Ectodermal cell (in vitro differentiated cells): ENCODE data around the gene GPRC5B.
A peak's percentile ranks its signal among the peaks of the same experiment; 100 is the strongest.

ENCODE experiments used
- H3K27ac ChIP-seq: 2 replicates; pipeline ENCODE4 v1.7.0; 2013; ENCODE audit warnings: mild to moderate bottlenecking, low read depth, low read length; ENCODE audit not compliant: insufficient read depth, poor library complexity, severe bottlenecking
- H3K27me3 ChIP-seq: 2 replicates; pipeline ENCODE4 v1.7.0; 2013; ENCODE audit warnings: mild to moderate bottlenecking, low read length; ENCODE audit not compliant: insufficient read depth, control insufficient read depth, poor library complexity, severe bottlenecking
- H3K36me3 ChIP-seq: one replicate; pipeline ENCODE4 v1.7.0; 2013; ENCODE audit warnings: low read length; ENCODE audit not compliant: control insufficient read depth, insufficient read depth
- H3K4me1 ChIP-seq: one replicate; pipeline ENCODE4 v1.7.0; 2013; ENCODE audit warnings: low read length; ENCODE audit not compliant: control insufficient read depth, insufficient read depth
- H3K4me3 ChIP-seq: 2 replicates; pipeline ENCODE4 v1.7.0; 2013; ENCODE audit warnings: low read depth, low read length, control low read depth; ENCODE audit not compliant: insufficient read depth
- H3K9me3 ChIP-seq: 2 replicates; pipeline ENCODE4 v1.7.0; 2013; ENCODE audit warnings: mild to moderate bottlenecking, low read length, moderate library complexity; ENCODE audit not compliant: control insufficient read depth
- WGBS, 2 experiments: methylation state at CpG; one replicate each; pipeline ENCODE4 v1.1.7; 2013; ENCODE audit warnings: missing lambda C conversion rate in 2 of 2; 5-methylcytosine and 5-hydroxymethylcytosine counted together

GPRC5B gene

DNA sequence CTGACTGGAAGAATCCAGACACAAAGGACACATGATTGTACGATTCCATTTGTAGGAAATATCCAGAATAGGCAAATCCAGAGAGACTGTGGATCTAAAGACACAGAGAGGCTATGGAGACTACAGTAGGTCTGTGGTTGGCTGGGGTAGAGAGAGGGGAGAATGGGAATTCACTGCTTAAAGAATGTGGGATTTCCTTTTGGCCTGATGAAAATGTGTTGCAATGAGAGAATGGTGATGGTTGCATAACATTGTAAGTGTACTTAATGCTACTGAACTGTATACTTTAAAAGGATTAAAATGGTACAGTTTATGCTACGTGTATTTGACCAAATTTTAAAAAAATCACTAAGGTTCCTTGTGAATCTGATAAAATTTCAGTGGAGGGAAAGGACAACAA is 62.1 kb downstream of the GPRC5B start:
- H3K36me3 ChIP-seq: no peaks in the 10 kb centered on the region
- H3K27me3 ChIP-seq: no peaks in the 10 kb centered on the region
- no peak overlapping the region for H3K27ac ChIP-seq
- H3K9me3 ChIP-seq: no peaks in the 10 kb centered on the region
- H3K4me1 ChIP-seq: no peaks in the 10 kb centered on the region
- WGBS, 2 experiments: 92 to 99% methylated on average over 2 of the region's 2 CpGs
- no peak overlapping the region for H3K4me3 ChIP-seq

- H3K36me3 ChIP-seq: no peaks in the 10 kb centered on the region
- H3K27ac ChIP-seq: no peak overlapping the region
- no peak overlapping the region for H3K4me3 ChIP-seq
- no peaks in the 10 kb centered on the region for H3K27me3 ChIP-seq
- no peaks in the 10 kb centered on the region for H3K9me3 ChIP-seq
- WGBS, 2 experiments: 88 to 93% methylated on average over 7 of the region's 7 CpGs
- H3K4me1 ChIP-seq: no peaks in the 10 kb centered on the region
Observed at GRCh38 chr16:19817875-19818274, 66.8 kb downstream of the GPRC5B start.

DNA sequence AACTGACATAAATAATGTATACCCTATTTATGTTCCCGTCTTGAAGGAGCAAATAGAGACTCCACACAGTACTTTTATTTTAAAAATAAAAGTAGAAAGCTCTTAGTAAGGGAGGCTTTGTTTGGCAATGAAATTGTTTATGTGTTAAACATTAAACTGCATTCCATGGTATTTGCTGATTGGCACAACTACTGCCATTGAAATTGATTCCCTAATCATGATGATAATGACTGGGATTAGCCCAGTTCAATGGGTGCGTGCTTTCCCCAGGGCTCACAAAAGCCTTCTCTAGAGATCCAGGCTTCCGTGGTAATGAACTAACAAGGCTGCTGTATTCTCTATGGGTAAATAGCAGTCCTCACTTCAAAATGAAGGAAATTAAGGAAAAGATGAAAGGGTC is 67.5 kb downstream of the GPRC5B start:
- Histone ChIP-seq H3K36me3 (no peaks in the 10 kb centered on the region), H3K27me3 (no peaks in the 10 kb centered on the region), H3K4me3 (no peak overlapping the region), H3K9me3 (no peaks in the 10 kb centered on the region), H3K4me1 (no peaks in the 10 kb centered on the region), H3K27ac (no peak overlapping the region)
- WGBS, 2 experiments: 75 to 79% methylated on average over 2 of the region's 3 CpGs

DNA sequence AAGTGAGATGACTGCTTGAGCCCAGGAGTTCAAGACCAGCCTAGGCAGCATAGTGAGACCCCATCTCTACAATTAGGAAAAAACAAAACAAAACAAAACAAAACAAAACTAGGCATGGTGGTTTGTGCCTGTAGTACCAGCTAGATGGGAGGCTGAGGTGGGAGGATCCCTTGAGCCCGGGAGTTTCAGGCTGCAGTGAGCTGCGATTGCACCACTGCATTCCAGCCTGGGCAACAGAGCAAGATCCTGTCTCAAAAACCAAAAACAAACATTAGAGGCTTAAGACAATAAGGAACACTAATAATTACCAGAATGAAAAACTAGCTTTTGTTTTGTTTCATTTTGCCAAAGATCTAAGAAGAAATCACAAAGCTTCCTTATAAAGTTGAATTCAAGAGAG is 69.2 kb downstream of the GPRC5B start:
- no peaks in the 10 kb centered on the region for H3K36me3 ChIP-seq
- H3K9me3 ChIP-seq: no peaks in the 10 kb centered on the region
- WGBS, 2 experiments: 97 to 98% methylated on average over 2 of the region's 2 CpGs
- no peak overlapping the region for H3K27ac ChIP-seq
- H3K4me1 ChIP-seq: no peaks in the 10 kb centered on the region
- H3K4me3 ChIP-seq: no peak overlapping the region
- H3K27me3 ChIP-seq: no peaks in the 10 kb centered on the region

DNA sequence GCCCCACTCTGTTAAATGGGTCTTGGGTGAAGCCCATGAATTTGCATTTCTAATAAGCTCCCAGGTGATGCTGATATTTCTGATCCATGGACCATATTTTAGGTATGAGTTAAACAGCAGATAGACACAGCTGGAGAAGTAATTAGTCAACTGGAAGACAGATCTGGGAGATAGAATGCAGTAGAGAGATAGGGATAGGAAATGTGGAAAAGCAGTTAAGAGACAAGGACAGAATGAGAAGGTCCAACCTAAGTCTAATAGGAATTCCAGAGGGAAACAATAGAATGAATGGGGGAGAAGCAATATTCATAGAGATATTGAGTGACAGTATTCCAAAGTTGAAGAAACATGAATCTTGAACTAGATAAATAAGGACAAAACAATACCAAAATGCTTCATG is 71.7 kb downstream of the GPRC5B start:
- H3K27ac ChIP-seq: no peak overlapping the region
- H3K4me3 ChIP-seq: no peak overlapping the region
- H3K27me3 ChIP-seq: no peaks in the 10 kb centered on the region
- H3K9me3 ChIP-seq: no peaks in the 10 kb centered on the region
- peaks cover 4% of the 10 kb centered on the region for H3K4me1 ChIP-seq
- no peaks in the 10 kb centered on the region for H3K36me3 ChIP-seq

DNA sequence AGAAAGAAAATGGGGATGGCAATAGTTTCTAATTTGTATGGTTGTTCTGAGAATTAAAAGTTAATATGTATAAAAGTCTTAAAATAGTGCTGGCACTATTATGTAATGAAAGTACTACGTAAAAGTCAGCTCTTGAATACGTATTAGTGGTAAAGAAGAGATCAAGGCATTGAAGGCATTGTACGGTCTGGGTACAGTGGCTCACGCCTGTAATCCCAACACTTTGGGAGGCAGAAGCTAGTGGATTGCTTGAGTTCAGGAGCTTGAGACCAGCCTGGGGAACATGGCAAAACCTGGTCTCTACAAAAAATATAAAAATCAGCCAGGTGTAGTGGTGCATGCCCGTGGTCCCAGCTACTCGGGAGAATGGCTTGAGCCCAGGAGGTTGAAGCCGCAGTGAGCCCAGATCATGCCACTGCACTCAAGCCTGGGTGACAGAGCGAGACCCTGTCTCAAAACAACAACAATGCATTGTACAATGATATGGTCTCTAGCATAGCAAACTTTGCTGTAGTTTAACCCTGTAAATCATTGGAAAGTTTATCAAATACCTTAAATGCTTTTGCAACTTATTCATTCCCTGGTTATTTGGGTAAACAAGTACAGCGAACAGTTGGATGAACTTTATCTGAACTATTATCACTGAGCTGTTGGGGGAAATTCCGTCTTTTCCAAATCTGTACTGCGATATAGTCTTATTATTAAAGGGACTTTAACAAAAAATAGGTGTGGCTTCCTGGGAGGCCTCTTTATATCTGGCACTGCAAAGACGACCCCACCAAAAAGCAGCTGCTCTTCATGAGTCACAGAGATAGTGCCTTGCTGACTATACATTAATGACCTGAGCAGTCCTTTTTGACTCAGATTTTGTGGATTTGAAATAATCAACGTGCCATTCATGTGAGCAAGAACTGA is 73.6 kb downstream of the GPRC5B start:
- Histone ChIP-seq H3K9me3 (no peaks in the 10 kb centered on the region), H3K36me3 (no peaks in the 10 kb centered on the region), H3K27ac (no peak overlapping the region), H3K4me1 (peaks cover 8% of the 10 kb centered on the region), H3K4me3 (no peak overlapping the region), H3K27me3 (no peaks in the 10 kb centered on the region)
- WGBS, 2 experiments: 95% methylated on average over 13 of the region's 13 CpGs

DNA sequence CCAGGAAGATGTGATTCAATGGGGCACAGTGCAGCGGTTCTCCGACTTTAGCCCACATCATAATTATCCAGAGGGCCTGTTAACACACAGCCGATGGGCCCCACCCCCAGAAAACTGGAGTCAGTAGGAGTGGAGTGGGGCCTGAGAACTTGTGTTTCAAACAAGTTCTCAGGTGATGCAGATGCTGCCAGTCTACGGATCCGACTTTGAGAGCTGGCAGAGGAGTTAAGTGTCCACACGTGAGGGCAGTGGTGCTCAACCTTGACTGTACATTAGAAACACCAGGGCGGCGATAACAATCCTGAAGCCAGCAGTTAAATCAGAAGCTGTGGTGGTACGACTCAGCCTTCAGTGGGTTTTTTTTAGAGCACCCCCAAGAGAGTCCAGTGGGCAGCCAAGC is 75.0 kb downstream of the GPRC5B start:
- H3K36me3 ChIP-seq: no peaks in the 10 kb centered on the region
- H3K4me3 ChIP-seq: no peak overlapping the region
- 94 to 95% methylated on average over 9 of the region's 9 CpGs for WGBS, 2 experiments
- H3K27ac ChIP-seq: no peak overlapping the region
- H3K9me3 ChIP-seq: no peaks in the 10 kb centered on the region
- H3K4me1 ChIP-seq: peaks cover 8% of the 10 kb centered on the region
- no peaks in the 10 kb centered on the region for H3K27me3 ChIP-seq

DNA sequence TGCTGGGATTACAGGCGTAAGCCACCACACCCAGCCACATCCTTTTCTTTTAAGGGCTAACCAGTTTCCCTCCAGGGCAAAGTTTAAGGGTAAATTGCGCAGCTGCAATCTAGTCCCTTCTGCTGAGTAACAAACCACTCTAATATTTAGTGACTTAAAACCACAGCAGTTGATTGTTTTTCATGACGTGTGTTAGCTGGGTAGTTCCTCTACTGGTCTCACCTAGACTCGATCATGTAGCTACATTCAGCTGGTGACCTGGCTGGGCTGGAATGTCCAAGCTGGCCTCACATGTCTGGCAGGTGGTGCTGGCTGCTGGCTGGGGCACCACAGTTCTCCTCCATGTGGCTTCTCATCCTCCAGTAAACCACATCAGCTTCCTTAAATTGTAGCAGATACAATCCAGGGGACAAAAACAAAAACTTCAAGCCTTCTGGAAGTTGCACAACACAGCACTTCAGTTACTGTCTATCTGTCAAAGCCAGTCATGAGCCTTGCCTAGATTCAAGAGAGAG is 75.5 kb downstream of the GPRC5B start:
- Histone ChIP-seq H3K27me3 (no peaks in the 10 kb centered on the region), H3K27ac (no peak overlapping the region), H3K4me1 (peaks cover 8% of the 10 kb centered on the region), H3K36me3 (no peaks in the 10 kb centered on the region), H3K4me3 (no peak overlapping the region), H3K9me3 (no peaks in the 10 kb centered on the region)
- WGBS, 2 experiments: 94 to 96% methylated on average over 4 of the region's 4 CpGs

GRCh38 chr16:19808061-19808641 is 76.5 kb downstream of the GPRC5B start:
- H3K36me3 ChIP-seq: no peaks in the 10 kb centered on the region
- H3K27ac ChIP-seq: peak overlapping the region; percentile 74
- H3K9me3 ChIP-seq: no peaks in the 10 kb centered on the region
- H3K4me1 ChIP-seq: peaks cover 8% of the 10 kb centered on the region
- no peaks in the 10 kb centered on the region for H3K27me3 ChIP-seq
- no peak overlapping the region for H3K4me3 ChIP-seq
- 66 to 68% methylated on average over 5 of the region's 5 CpGs for WGBS, 2 experiments
